GM12878 (cell line): Measurements from ENCODE around the gene ARSD. TPM values are rescaled to one million over a fixed set of nuclear protein-coding genes. Genes with fewer than 3 reads are reported as not detected.

ENCODE experiments used
- ATAC-seq: fragments of 200-7000 bp; cut with Tn5 transposase; 3 replicates; pipeline ENCODE4 v1.9.1; 2020; ENCODE audit warnings: mild to moderate bottlenecking, moderate library complexity
- BruUV-seq: library from RNA; stranded (reverse); fragments of 400-500 nt; replicated peaks from 2 replicates; lab custom pipeline; 2021; lab: Mats Ljungman, UMichigan
- CTCF ChIA-PET: fragments of 300-600 bp; sonication (Branson Sonifier 250); formaldehyde crosslinking; extraction: SDS; loops from one replicate; lab custom pipeline; 2021; ENCODE audit warnings: inconsistent platforms; lab: Yijun Ruan, JAX
- POLR2A ChIA-PET: fragments of 350-600 bp; formaldehyde crosslinking; extraction: SDS; loops from one replicate; lab custom pipeline; 2021; ENCODE audit warnings: inconsistent platforms; lab: Charles Lee
- RAD21 ChIA-PET: fragments of 300-600 bp; sonication (Branson Sonifier 250); formaldehyde crosslinking; loops from one replicate; lab custom pipeline; 2023; ENCODE audit warnings: antibody characterized with exemption; ENCODE audit not compliant: unreplicated experiment; lab: Charles Lee
- SMC1A ChIA-PET: fragments of 300-600 bp; sonication (Branson Sonifier 250); formaldehyde crosslinking; loops from one replicate; lab custom pipeline; 2023; ENCODE audit not compliant: unreplicated experiment, uncharacterized antibody; lab: Charles Lee
- DNase-seq: peaks from one replicate; pipeline ENCODE4 v3.0.0-alpha.2; 2011; ENCODE audit warnings: low read depth, low spot score
- FAIRE-seq: peaks from 3 replicates; lab custom pipeline; 2011; peaks lifted over from hg19 to GRCh38; lab: Jason Lieb, UNC
- H2AFZ ChIP-seq: 2 replicates; pipeline ENCODE4 v1.6.0; 2011; ENCODE audit warnings: low read depth, low read length, control low read depth; ENCODE audit not compliant: control insufficient read depth
- H3K27ac ChIP-seq: 2 replicates; pipeline ENCODE4 v1.5.1; 2011; ENCODE audit warnings: control low read depth; ENCODE audit not compliant: control insufficient read depth, insufficient read depth
- H3K27me3 ChIP-seq, 2 experiments: replicated peaks in 1 of 2; 2 replicates each; pipeline versions ENCODE4 v1.6.0 to v1.6.1; 2011; ENCODE audit warnings: low read length in 1 of 2; ENCODE audit not compliant: control insufficient read depth in 2 of 2, insufficient read depth in 2 of 2
- H3K36me3 ChIP-seq, 2 experiments: 2 replicates each; pipeline ENCODE4 v1.5.1; 2011; ENCODE audit warnings: low read length in 1 of 2; ENCODE audit not compliant: control insufficient read depth in 2 of 2, insufficient read depth in 2 of 2
- H3K4me1 ChIP-seq: 2 replicates; pipeline ENCODE4 v1.6.1; 2011; ENCODE audit warnings: mild to moderate bottlenecking, low read length, moderate library complexity, mixed read lengths; ENCODE audit not compliant: control insufficient read depth, insufficient read depth
- H3K4me2 ChIP-seq: 2 replicates; pipeline ENCODE4 v1.6.0; 2011; ENCODE audit warnings: control low read depth; ENCODE audit not compliant: control insufficient read depth, insufficient read depth
- H3K4me3 ChIP-seq: fragments of 200-600 bp; sonication (generic); 2 replicates; pipeline ENCODE4 v1.5.1; 2016
- H3K79me2 ChIP-seq: 2 replicates; pipeline ENCODE4 v1.6.0; 2011; ENCODE audit warnings: low read length; ENCODE audit not compliant: control insufficient read depth, insufficient read depth
- H3K9ac ChIP-seq: 2 replicates; pipeline ENCODE4 v1.8.0; 2011; ENCODE audit warnings: low read length, control low read depth, mixed read lengths; ENCODE audit not compliant: control insufficient read depth, insufficient read depth
- H3K9me3 ChIP-seq: replicated peaks from 3 replicates; pipeline ENCODE4 v1.5.1; 2011; ENCODE audit warnings: mild to moderate bottlenecking, low read length; ENCODE audit not compliant: control insufficient read depth, insufficient read depth
- H4K20me1 ChIP-seq: 2 replicates; pipeline ENCODE4 v1.6.0; 2011; ENCODE audit not compliant: control insufficient read depth, insufficient read depth
- NR2C1 ChIP-seq: fragments of 450-650 bp; IDR thresholded peaks from 2 replicates; pipeline ENCODE4 v1.6.1; 2017; ENCODE audit warnings: antibody characterized with exemption, mild to moderate bottlenecking, moderate library complexity
- POLR2AphosphoS2 ChIP-seq: IDR thresholded peaks from 2 replicates; pipeline ENCODE4 v1.6.1; 2011; ENCODE audit warnings: low read depth, mild to moderate bottlenecking, low read length, improper control_type of control experiment, moderate library complexity
- SUPT20H ChIP-seq: IDR thresholded peaks from 2 replicates; pipeline ENCODE4 v1.6.1; 2011; ENCODE audit warnings: low read depth, mild to moderate bottlenecking, low read length, moderate library complexity, borderline replicate concordance; ENCODE audit not compliant: control insufficient read depth
- USF1 ChIP-seq: IDR thresholded peaks from 2 replicates; pipeline ENCODE4 v1.6.1; 2011; ENCODE audit warnings: borderline replicate concordance, low read depth, mild to moderate bottlenecking, moderate library complexity, mixed read lengths, low read length; ENCODE audit not compliant: insufficient read depth; ENCODE audit errors: extremely low read length
- WGBS: methylation state at CpG from one replicate; pipeline ENCODE4 v1.1.6; 2016; ENCODE audit warnings: low lambda C conversion rate; ENCODE audit not compliant: insufficient replicate concordance, insufficient coverage; ENCODE audit errors: missing lambda C conversion rate; 5-methylcytosine and 5-hydroxymethylcytosine counted together
- in situ Hi-C: fragments of 300-500 bp; cut with MboI; formaldehyde crosslinking; loops from 9 replicates; pipeline ENCODE4 v1.14.3; 2018; ENCODE audit warnings: mixed read lengths
- intact Hi-C: fragments of 100-400 bp; cut with micrococcal nuclease; formaldehyde crosslinking; loops from one replicate; pipeline ENCODE4 v1.14.2; 2022; ENCODE audit not compliant: unreplicated experiment
- polyA plus RNA-seq, 11 experiments: library from polyadenylated mRNA; depleted of rRNA in 4 of 11; unstranded in 6 of 11; stranded (reverse) in 5 of 11; fragments of >200 nt; fragmentation: Nextera tagmentation in 4 of 11; fragmentation: Illumina TruSeq in 1 of 11; extraction: Ambion mirVana in 4 of 11; extraction: Trizol in 1 of 11; gene quantifications; 1 replicate in 1 of 11; 2 replicates in 10 of 11; pipeline versions ENCODE4 v1.2.1 to v1.2.3, GENCODE V29; 2011 to 2016; ENCODE audit warnings: inconsistent platforms in 2 of 11, missing spikeins in 2 of 11, low read depth in 1 of 11
- total RNA-seq, 4 experiments: library from RNA; depleted of rRNA in 3 of 4; stranded (reverse); fragments of >200 nt in 3 of 4; fragmentation: Illumina TruSeq in 1 of 4; extraction: Trizol in 1 of 4; gene quantifications; 2 replicates each; pipeline versions ENCODE4 v1.2.1 to v1.2.3, GENCODE V29; 2013 to 2021
- TF ChIP-seq, protein P1 (sequence below): IDR thresholded peaks from 2 replicates; pipeline ENCODE4 v1.6.1; 2012; ENCODE audit warnings: low read depth, low read length, improper control_type of control experiment

The ARSD gene
- total and polyA plus RNA-seq, 10 of the 15 experiments (the other 5 are each of a cell fraction or from before 2014, with no cell fraction given) = 0.05 to 1.5 (median 0.43) TPM

DNA sequence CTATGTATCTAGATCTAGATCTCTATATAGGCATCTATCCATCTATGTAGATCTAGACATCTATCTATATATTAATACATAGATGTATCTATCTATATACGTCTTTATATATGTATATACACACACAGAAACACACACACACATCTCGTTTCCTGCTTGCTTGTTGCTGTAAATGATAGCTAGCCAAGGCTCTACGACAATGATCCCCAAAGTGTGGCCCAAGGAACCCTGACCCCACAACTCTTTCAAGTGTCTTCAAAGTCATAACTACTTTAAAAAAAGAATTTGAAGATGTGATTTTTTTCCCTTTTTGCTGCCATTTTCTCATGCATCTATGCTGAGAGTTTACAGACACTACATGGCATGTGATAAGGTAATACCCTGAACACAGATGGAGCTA is 71.6 kb downstream of the ARSD start:
- Histone ChIP-seq H3K27ac (no peak overlapping the region), H3K36me3 (no peaks in the 10 kb centered on the region), H3K4me2 (no peak overlapping the region), H4K20me1 (no peaks in the 10 kb centered on the region), H3K79me2 (no peaks in the 10 kb centered on the region), H3K9ac (no peak overlapping the region), H2AFZ (no peak overlapping the region), H3K27me3 (no peaks in the 10 kb centered on the region), H3K4me3 (no peak overlapping the region), H3K9me3 (no peaks in the 10 kb centered on the region; the same call in 2 of the 3 replicates), H3K4me1 (no peaks in the 10 kb centered on the region)
- no peak for FAIRE-seq
- SMC1A ChIA-PET = no interaction called here
- TF ChIP-seq SUPT20H = no peak
- TF ChIP-seq, protein P1, sequence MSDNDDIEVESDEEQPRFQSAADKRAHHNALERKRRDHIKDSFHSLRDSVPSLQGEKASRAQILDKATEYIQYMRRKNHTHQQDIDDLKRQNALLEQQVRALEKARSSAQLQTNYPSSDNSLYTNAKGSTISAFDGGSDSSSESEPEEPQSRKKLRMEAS = no peak
- ATAC-seq = no peak
- no peak for DNase-seq
- in situ Hi-C loops = no loop called here
- RAD21 ChIA-PET = no interaction called here
- POLR2A ChIA-PET = no interaction called here
- CTCF ChIA-PET = no interaction called here
- BruUV-seq = no TSS peak
- 15% methylated on average over 3 of the region's 3 CpGs for WGBS
- intact Hi-C loops = no loop called here

DNA sequence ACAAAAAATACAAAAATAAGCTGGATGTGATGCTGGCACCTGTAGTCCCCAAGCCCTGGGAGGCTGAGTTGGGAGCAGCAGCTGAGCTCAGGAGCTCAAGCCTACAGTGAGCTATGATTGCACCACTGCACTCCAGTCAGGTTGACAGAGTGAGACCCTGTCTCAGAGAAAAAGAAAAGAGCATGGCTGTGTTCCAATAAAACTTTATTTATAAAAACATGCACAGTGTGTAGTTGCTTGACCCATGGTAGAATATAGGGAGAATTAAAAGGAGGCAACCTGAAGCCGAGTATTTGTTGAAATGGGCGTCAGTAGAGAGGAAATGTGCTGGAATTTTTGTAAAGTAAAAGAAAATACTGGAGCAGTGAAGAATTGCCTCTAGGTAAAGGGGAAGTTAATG is 73.4 kb downstream of the ARSD start:
- in situ Hi-C loops (no loop called here), intact Hi-C loops (no loop called here)
- Histone ChIP-seq H3K79me2 (no peaks in the 10 kb centered on the region), H3K4me1 (no peaks in the 10 kb centered on the region), H3K27me3 (no peaks in the 10 kb centered on the region), H3K4me3 (no peak overlapping the region), H4K20me1 (no peaks in the 10 kb centered on the region), H2AFZ (no peak overlapping the region), H3K27ac (no peak overlapping the region), H3K9ac (no peak overlapping the region), H3K36me3 (no peaks in the 10 kb centered on the region), H3K4me2 (no peak overlapping the region), H3K9me3 (no peaks in the 10 kb centered on the region; the same call in 2 of the 3 replicates)
- WGBS = 3% methylated on average over 2 of the region's 2 CpGs
- no TSS peak for BruUV-seq
- ChIA-PET SMC1A (no interaction called here), CTCF (no interaction called here), POLR2A (no interaction called here), RAD21 (no interaction called here)
- no peak for TF ChIP-seq USF1
- TF ChIP-seq NR2C1 = no peak
- no peak for TF ChIP-seq POLR2AphosphoS2
- FAIRE-seq (no peak), DNase-seq (no peak), ATAC-seq (no peak)
